IMR-90 (cell line): Measurements from ENCODE around the gene ONECUT2.
A peak's percentile ranks its signal among the peaks of the same experiment; 100 is the strongest.

Experiments
- BHLHE40 ChIP-seq: fragments of 150-350 bp; IDR thresholded peaks from 2 replicates; pipeline ENCODE4 v1.6.1; 2016; ENCODE audit warnings: mild to moderate bottlenecking, low read depth, low read length
- CEBPB ChIP-seq: IDR thresholded peaks from 2 replicates; pipeline ENCODE4 v1.6.1; 2012; ENCODE audit warnings: low read depth, low read length, improper control_type of control experiment
- CTCF ChIP-seq: conservative IDR thresholded peaks from 2 replicates; pipeline ENCODE4 v1.5.1; 2012; ENCODE audit warnings: mild to moderate bottlenecking, low read depth, low read length, improper control_type of control experiment
- FOS ChIP-seq: fragments of 150-350 bp; IDR thresholded peaks from 2 replicates; pipeline ENCODE4 v1.6.1; 2016; ENCODE audit warnings: low read depth, low read length
- MAFK ChIP-seq: IDR thresholded peaks from 2 replicates; pipeline ENCODE4 v1.6.1; 2012; ENCODE audit warnings: low read depth, low read length, improper control_type of control experiment
- MAZ ChIP-seq: IDR thresholded peaks from 2 replicates; pipeline ENCODE4 v1.6.1; 2012; ENCODE audit warnings: low read depth, mild to moderate bottlenecking, low read length, improper control_type of control experiment, moderate library complexity, borderline replicate concordance
- POLR2A ChIP-seq: IDR thresholded peaks from 2 replicates; pipeline ENCODE4 v1.6.1; 2012; ENCODE audit warnings: mild to moderate bottlenecking, low read depth, low read length
- RAD21 ChIP-seq: IDR thresholded peaks from 2 replicates; pipeline ENCODE4 v1.6.1; 2012; ENCODE audit warnings: low read length, improper control_type of control experiment
- SMC3 ChIP-seq: fragments of 150-350 bp; IDR thresholded peaks from 2 replicates; pipeline ENCODE4 v1.6.1; 2016; ENCODE audit warnings: low read depth, mild to moderate bottlenecking, antibody characterized with exemption, low read length, moderate library complexity
- TF ChIP-seq, protein P1 (sequence below): fragments of 150-350 bp; IDR thresholded peaks from 2 replicates; pipeline ENCODE4 v1.6.1; 2017; ENCODE audit warnings: mild to moderate bottlenecking, antibody characterized with exemption, low read length, low read depth

- TF ChIP-seq CTCF (no peak), FOS (0 out of 2 replicates have a peak, but pooled peaks have one; percentile 53), SMC3 (no peak), POLR2A (no peak), CEBPB (no peak), BHLHE40 (no peak), RAD21 (no peak), MAFK (no peak), MAZ (no peak)
- TF ChIP-seq, protein P1, sequence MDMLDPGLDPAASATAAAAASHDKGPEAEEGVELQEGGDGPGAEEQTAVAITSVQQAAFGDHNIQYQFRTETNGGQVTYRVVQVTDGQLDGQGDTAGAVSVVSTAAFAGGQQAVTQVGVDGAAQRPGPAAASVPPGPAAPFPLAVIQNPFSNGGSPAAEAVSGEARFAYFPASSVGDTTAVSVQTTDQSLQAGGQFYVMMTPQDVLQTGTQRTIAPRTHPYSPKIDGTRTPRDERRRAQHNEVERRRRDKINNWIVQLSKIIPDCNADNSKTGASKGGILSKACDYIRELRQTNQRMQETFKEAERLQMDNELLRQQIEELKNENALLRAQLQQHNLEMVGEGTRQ: no peak
These were observed 37.6 kb upstream of the ONECUT2 start for GRCh38 chr18:57397440-57398132.
